ENCODE data around the gene PSAT1.

PSAT1 gene

DNA sequence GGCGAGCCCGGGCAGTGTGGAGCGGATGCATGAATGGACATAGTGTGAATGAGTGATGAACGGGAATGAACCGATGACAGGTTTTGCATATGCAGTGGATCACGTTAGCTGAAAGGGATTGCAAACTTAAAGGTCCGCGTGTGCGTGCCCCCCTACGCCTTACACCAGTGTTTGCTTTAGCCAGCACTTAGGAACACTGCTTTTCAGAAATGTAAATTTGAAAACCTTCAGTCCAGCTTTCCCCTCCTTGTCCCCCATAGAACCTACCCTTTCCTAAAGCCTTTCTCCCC lies 692 bp downstream of the PSAT1 start:
- DNase-seq, result peak in 1 of 3 donors; percentile 46
- POLR2A ChIA-PET, result no interaction called here
- peaks cover 2 to 26% (median 24%) of the 10 kb centered on the region in 4 experiments for H3K4me1 ChIP-seq (ENCODE audit: control extremely low read depth in 1 of 4, control insufficient read depth in 4 of 4, insufficient read depth in 4 of 4, low read length in 3 of 4)

DNA sequence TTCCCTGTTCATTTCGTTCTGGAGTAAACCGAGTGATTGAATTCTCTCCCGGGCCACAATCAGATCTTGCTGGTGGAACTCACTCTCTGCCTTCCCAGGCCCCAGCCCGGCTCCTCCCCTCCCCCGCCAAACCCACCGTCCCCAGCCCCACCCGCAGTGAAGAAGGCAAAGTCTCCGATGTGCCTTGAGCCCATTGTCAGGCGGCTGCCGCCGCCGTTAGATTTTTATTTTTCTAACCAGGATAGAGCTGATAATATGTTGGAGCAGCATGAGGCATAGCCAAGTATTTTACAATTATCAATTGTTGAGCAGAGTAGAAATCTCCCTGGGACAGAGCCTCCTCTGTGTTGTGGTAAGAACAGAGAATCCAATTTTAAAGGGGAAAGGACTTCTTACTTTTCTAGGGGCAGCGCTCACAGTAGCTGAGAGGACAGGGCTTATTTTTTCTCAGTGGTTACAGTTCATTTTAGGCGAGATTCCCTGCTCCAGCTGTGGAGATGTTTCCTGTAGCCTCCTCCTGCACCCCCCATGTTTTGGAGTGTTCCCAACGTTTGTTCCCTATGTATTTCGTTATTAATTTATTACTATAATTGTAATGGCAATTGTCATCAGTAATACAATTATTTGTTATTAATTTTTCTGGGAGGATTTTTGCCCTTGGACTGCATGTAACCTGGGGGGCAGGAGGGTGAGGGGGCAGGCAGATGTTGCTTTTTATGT lies 1.3 kb downstream of the PSAT1 start:
- ChIA-PET POLR2A (no interaction called here), CTCF (interaction anchor here (0.6 to 1.0 kb wide), 2 partner anchors 865 to 1552 kb away, joined by 3 read pairs; no protein-coding TSS in a partner anchor)
- H3K9me3 ChIP-seq (ENCODE audit: control extremely low read depth in 1 of 5, control insufficient read depth in 4 of 5, insufficient read depth in 2 of 5, low read depth in 1 of 5, low read length in 4 of 5), result no peaks in the 10 kb centered on the region
- no peak overlapping the region for H3K27ac ChIP-seq (ENCODE audit: insufficient read depth in 1 of 2, low read depth in 1 of 2, low read length in 2 of 2, poor library complexity in 1 of 2, severe bottlenecking in 2 of 2)
- H3K36me3 ChIP-seq (ENCODE audit: control insufficient read depth in 4 of 4, insufficient read depth in 4 of 4, low read length in 3 of 4), result peaks cover 0 to 10% (median 1%) of the 10 kb centered on the region in 4 experiments
- DNase-seq, result peak in 2 of 3 donors; percentile 24 to 26
- peaks cover 2 to 26% (median 24%) of the 10 kb centered on the region in 4 experiments for H3K4me1 ChIP-seq (ENCODE audit: control extremely low read depth in 1 of 4, control insufficient read depth in 4 of 4, insufficient read depth in 4 of 4, low read length in 3 of 4)
- peaks cover 0 to 61% (median 19%) of the 10 kb centered on the region in 5 experiments for H3K27me3 ChIP-seq (replicated peaks in 2 of 5; ENCODE audit: control insufficient read depth in 4 of 5, insufficient read depth in 5 of 5, low read length in 4 of 5)
- H3K4me3 ChIP-seq (ENCODE audit: control insufficient read depth in 1 of 7, extremely low read depth in 1 of 7, insufficient read depth in 4 of 7, low read depth in 2 of 7, low read length in 6 of 7), result peak overlapping the region in 4 of 7 experiments; percentile 43 to 78 (median 70)
- WGBS (ENCODE audit: insufficient coverage), result 0% methylated on average over 3 of the region's 16 CpGs

More for the DNA sequence above, 692 bp downstream of the PSAT1 start:
- 7% methylated on average over 10 of the region's 10 CpGs for WGBS (ENCODE audit: insufficient coverage)
- Histone ChIP-seq H3K27ac (ENCODE audit: insufficient read depth in 1 of 2, low read depth in 1 of 2, low read length in 2 of 2, poor library complexity in 1 of 2, severe bottlenecking in 2 of 2) (no peak overlapping the region), H3K9me3 (ENCODE audit: control extremely low read depth in 1 of 5, control insufficient read depth in 4 of 5, insufficient read depth in 2 of 5, low read depth in 1 of 5, low read length in 4 of 5) (no peaks in the 10 kb centered on the region), H3K27me3 (replicated peaks in 2 of 5; ENCODE audit: control insufficient read depth in 4 of 5, insufficient read depth in 5 of 5, low read length in 4 of 5) (peaks cover 0 to 61% (median 19%) of the 10 kb centered on the region in 5 experiments), H3K4me3 (ENCODE audit: control insufficient read depth in 1 of 7, extremely low read depth in 1 of 7, insufficient read depth in 4 of 7, low read depth in 2 of 7, low read length in 6 of 7) (peak overlapping the region in 6 of 7 experiments; percentile 26 to 78 (median 66)), H3K36me3 (ENCODE audit: control insufficient read depth in 4 of 4, insufficient read depth in 4 of 4, low read length in 3 of 4) (peaks cover 0 to 7% (median 0%) of the 10 kb centered on the region in 4 experiments)
- CTCF ChIA-PET, result interaction anchor here (1.0 kb wide), 1 partner anchor 864 kb away, joined by 3 read pairs; no protein-coding TSS in a partner anchor

DNA sequence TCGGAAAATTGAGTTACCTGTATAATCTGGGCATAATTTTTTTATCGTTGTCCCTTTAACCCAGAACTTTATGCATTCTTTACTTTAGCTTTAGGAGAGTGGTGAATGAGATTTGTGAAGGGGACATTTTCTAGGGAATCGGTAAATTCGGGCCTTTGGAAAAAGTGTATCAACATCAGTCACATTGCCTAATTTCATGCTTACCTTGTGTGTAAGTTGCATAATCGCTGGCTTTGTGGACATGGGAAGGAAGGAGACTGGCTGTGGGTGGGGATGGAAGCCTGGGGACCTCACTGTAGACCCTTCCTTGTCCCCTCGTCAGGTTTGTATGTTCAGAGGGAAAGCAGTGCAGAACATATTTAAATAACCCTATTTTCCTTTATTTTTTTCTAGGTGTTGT lies 3.3 kb downstream of the PSAT1 start:
- ChIA-PET CTCF (interaction anchor here (1.1 kb wide), 1 partner anchor 16 kb away, joined by 3 read pairs; no protein-coding TSS in a partner anchor), POLR2A (no interaction called here)
- Histone ChIP-seq H3K27me3 (replicated peaks in 2 of 5; ENCODE audit: control insufficient read depth in 4 of 5, insufficient read depth in 5 of 5, low read length in 4 of 5) (peaks cover 0 to 53% (median 19%) of the 10 kb centered on the region in 5 experiments), H3K36me3 (ENCODE audit: control insufficient read depth in 4 of 4, insufficient read depth in 4 of 4, low read length in 3 of 4) (peaks cover 0 to 25% (median 5%) of the 10 kb centered on the region in 4 experiments), H3K4me1 (ENCODE audit: control extremely low read depth in 1 of 4, control insufficient read depth in 4 of 4, insufficient read depth in 4 of 4, low read length in 3 of 4) (peaks cover 2 to 26% (median 24%) of the 10 kb centered on the region in 4 experiments), H3K9me3 (ENCODE audit: control extremely low read depth in 1 of 5, control insufficient read depth in 4 of 5, insufficient read depth in 2 of 5, low read depth in 1 of 5, low read length in 4 of 5) (no peaks in the 10 kb centered on the region), H3K27ac (ENCODE audit: insufficient read depth in 1 of 2, low read depth in 1 of 2, low read length in 2 of 2, poor library complexity in 1 of 2, severe bottlenecking in 2 of 2) (no peak overlapping the region), H3K4me3 (ENCODE audit: control insufficient read depth in 1 of 7, extremely low read depth in 1 of 7, insufficient read depth in 4 of 7, low read depth in 2 of 7, low read length in 6 of 7) (no peak overlapping the region)
- no peak for DNase-seq
- WGBS (ENCODE audit: insufficient coverage), result 100% methylated on average over 1 of the region's 6 CpGs

DNA sequence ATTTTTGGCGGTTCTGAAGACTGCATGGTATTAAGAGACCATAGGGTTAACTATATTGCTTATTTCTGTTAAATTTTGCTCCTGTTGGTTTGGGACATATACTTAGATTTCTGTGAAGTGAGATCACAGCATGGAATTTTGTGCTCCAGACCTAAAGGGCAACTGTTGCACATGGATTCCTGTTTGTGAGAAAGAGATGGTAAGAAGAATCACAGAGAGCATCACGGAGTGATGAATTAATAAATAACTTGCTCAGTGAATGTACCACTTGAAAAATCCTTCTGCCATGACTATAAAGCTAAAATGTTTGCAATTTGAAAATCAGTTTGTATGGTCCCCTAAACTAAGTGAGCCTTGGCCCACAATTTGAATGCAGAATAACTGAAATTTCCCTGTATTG lies 4.5 kb downstream of the PSAT1 start:
- peaks cover 2 to 21% (median 20%) of the 10 kb centered on the region in 4 experiments for H3K4me1 ChIP-seq (ENCODE audit: control extremely low read depth in 1 of 4, control insufficient read depth in 4 of 4, insufficient read depth in 4 of 4, low read length in 3 of 4)
- WGBS (ENCODE audit: insufficient coverage), result 100% methylated on average over 1 of the region's 2 CpGs
- CTCF ChIA-PET, result no interaction called here

DNA sequence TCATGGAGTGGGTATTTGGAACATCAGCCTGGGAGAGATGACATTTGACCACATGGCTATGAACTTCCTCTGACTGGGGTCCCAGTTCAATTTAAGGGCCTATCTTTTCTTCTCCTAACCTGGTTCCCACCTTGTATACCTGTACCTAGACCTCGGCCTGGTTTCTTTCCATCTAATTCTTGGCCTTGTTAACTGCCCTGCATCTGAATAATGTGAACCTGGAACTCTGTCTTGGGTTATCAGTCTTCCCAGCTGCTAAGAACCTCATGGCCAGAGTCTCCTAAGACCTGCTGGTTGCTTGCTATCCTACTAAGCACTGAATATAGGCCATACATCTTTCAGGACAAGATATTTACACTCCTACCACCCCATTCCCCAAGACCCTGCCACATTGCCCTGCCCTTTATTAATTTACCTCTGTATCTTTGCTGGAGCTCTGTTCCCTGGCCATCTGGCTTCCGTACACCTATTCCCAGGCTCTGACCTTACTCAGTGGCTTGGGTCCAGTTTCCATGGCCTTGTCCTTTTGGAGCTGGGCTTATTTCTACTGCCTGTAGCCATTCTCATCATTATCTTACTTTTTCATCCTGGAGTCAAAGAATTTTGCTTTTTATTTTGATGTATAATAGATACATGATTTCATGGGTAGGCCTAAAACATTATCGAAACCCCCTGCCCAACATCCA lies 6.6 kb downstream of the PSAT1 start:
- no peak overlapping the region for H3K4me3 ChIP-seq (ENCODE audit: control insufficient read depth in 1 of 7, extremely low read depth in 1 of 7, insufficient read depth in 4 of 7, low read depth in 2 of 7, low read length in 6 of 7)
- H3K4me1 ChIP-seq (ENCODE audit: control extremely low read depth in 1 of 4, control insufficient read depth in 4 of 4, insufficient read depth in 4 of 4, low read length in 3 of 4), result peaks cover 0 to 2% (median 0%) of the 10 kb centered on the region in 4 experiments
- H3K9me3 ChIP-seq (ENCODE audit: control extremely low read depth in 1 of 5, control insufficient read depth in 4 of 5, insufficient read depth in 2 of 5, low read depth in 1 of 5, low read length in 4 of 5), result no peaks in the 10 kb centered on the region
- ChIA-PET POLR2A (no interaction called here), CTCF (interaction anchor here (1.2 kb wide), 1 partner anchor 27 kb away, joined by 4 read pairs; no protein-coding TSS in a partner anchor)
- 100% methylated on average over 2 of the region's 3 CpGs for WGBS (ENCODE audit: insufficient coverage)
- no peak overlapping the region for H3K27ac ChIP-seq (ENCODE audit: insufficient read depth in 1 of 2, low read depth in 1 of 2, low read length in 2 of 2, poor library complexity in 1 of 2, severe bottlenecking in 2 of 2)
- peaks cover 0 to 44% (median 18%) of the 10 kb centered on the region in 4 experiments for H3K36me3 ChIP-seq (ENCODE audit: control insufficient read depth in 4 of 4, insufficient read depth in 4 of 4, low read length in 3 of 4)
- DNase-seq, result no peak
- peaks cover 0 to 20% (median 5%) of the 10 kb centered on the region in 5 experiments for H3K27me3 ChIP-seq (replicated peaks in 2 of 5; ENCODE audit: control insufficient read depth in 4 of 5, insufficient read depth in 5 of 5, low read length in 4 of 5)

More for the DNA sequence above, 4.5 kb downstream of the PSAT1 start:
- DNase-seq, result no peak
- Histone ChIP-seq H3K36me3 (ENCODE audit: control insufficient read depth in 4 of 4, insufficient read depth in 4 of 4, low read length in 3 of 4) (peaks cover 0 to 36% (median 13%) of the 10 kb centered on the region in 4 experiments), H3K4me3 (ENCODE audit: control insufficient read depth in 1 of 7, extremely low read depth in 1 of 7, insufficient read depth in 4 of 7, low read depth in 2 of 7, low read length in 6 of 7) (no peak overlapping the region), H3K27ac (ENCODE audit: insufficient read depth in 1 of 2, low read depth in 1 of 2, low read length in 2 of 2, poor library complexity in 1 of 2, severe bottlenecking in 2 of 2) (no peak overlapping the region), H3K9me3 (ENCODE audit: control extremely low read depth in 1 of 5, control insufficient read depth in 4 of 5, insufficient read depth in 2 of 5, low read depth in 1 of 5, low read length in 4 of 5) (no peaks in the 10 kb centered on the region), H3K27me3 (replicated peaks in 2 of 5; ENCODE audit: control insufficient read depth in 4 of 5, insufficient read depth in 5 of 5, low read length in 4 of 5) (peaks cover 0 to 41% (median 15%) of the 10 kb centered on the region in 5 experiments)
- POLR2A ChIA-PET, result no interaction called here

DNA sequence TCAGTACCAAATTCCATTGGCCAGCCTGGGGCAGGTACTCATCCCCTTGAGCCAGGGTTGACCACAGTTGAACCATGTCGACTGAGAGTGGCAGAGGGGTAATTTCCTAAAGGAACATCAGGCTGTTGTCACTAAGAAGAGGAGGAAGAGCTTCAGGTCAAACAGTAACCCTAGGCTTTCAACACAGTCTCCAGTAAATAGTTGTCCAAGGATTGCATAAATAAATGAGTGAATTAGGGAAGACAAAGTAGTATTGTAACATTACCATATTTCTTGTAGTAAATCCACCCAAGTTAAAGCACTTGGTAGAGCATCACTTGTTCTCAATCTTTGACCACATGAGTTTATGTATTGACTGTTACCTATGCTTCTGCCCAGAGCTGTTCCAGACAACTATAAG lies 7.4 kb downstream of the PSAT1 start:
- H3K9me3 ChIP-seq (ENCODE audit: control extremely low read depth in 1 of 5, control insufficient read depth in 4 of 5, insufficient read depth in 2 of 5, low read depth in 1 of 5, low read length in 4 of 5), result no peaks in the 10 kb centered on the region
- CTCF ChIA-PET, result interaction anchor here (1.2 kb wide), 1 partner anchor 27 kb away, joined by 4 read pairs; no protein-coding TSS in a partner anchor
- H3K4me3 ChIP-seq (ENCODE audit: control insufficient read depth in 1 of 7, extremely low read depth in 1 of 7, insufficient read depth in 4 of 7, low read depth in 2 of 7, low read length in 6 of 7), result no peak overlapping the region
- POLR2A ChIA-PET, result no interaction called here
- no peak for DNase-seq
- no peaks in the 10 kb centered on the region for H3K4me1 ChIP-seq (ENCODE audit: control extremely low read depth in 1 of 4, control insufficient read depth in 4 of 4, insufficient read depth in 4 of 4, low read length in 3 of 4)
- 100% methylated on average over 1 of the region's 1 CpG for WGBS (ENCODE audit: insufficient coverage)
- peaks cover 0 to 48% (median 18%) of the 10 kb centered on the region in 4 experiments for H3K36me3 ChIP-seq (ENCODE audit: control insufficient read depth in 4 of 4, insufficient read depth in 4 of 4, low read length in 3 of 4)
- peaks cover 0 to 12% (median 0%) of the 10 kb centered on the region in 5 experiments for H3K27me3 ChIP-seq (replicated peaks in 2 of 5; ENCODE audit: control insufficient read depth in 4 of 5, insufficient read depth in 5 of 5, low read length in 4 of 5)
- H3K27ac ChIP-seq (ENCODE audit: insufficient read depth in 1 of 2, low read depth in 1 of 2, low read length in 2 of 2, poor library complexity in 1 of 2, severe bottlenecking in 2 of 2), result no peak overlapping the region
